Renal pelvis (tissue), 4 donors: ENCODE results near the gene F12. TPM values are rescaled to one million over a fixed set of nuclear protein-coding genes. Genes with fewer than 3 reads are reported as not detected.
"Not testable (repeated sequence)": the region's sequence is repeated elsewhere in the genome, so short reads cannot be mapped to it uniquely, and the experiment has no call there.

Source experiments
- DNase-seq: peaks from one replicate; pipeline ENCODE4 v3.0.0-alpha.2; 2013
- polyA plus RNA-seq, 3 donors: library from polyadenylated mRNA; unstranded; fragments of 120-200 nt; gene quantifications; one replicate each; pipeline ENCODE4 v1.2.1, GENCODE V29; 2013; ENCODE audit not compliant: insufficient read length in 3 of 3

F12 gene
- polyA plus RNA-seq, 3 donors: 9.1 to 22.1 (median 20.7) TPM

DNA sequence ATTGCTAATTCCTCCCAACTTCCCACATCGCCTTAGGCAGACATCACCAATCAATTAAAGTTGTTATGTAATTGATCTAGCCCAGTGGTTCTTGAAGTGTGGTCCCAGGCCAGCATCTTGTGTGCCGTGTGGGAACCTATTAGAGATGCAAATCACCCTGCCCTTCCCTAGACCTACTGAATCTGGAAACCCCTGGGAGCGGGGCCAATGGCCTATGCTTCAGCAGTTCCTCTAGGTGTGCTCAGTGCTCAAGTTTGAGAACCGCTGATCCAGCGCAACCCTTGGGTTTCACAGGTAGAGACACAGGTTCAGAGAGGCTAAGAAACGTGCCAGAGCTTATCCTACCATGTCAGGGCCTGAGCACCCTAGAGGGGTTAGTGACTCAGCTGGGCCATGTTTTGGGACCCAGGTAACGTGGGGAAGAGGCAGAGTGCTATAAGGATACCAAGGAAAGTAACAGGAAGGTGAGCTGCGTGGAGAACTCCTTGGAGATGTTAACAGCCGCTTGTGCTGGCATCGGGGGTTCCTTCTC is 20.8 kb downstream of the F12 start:
- no peak for DNase-seq

DNA sequence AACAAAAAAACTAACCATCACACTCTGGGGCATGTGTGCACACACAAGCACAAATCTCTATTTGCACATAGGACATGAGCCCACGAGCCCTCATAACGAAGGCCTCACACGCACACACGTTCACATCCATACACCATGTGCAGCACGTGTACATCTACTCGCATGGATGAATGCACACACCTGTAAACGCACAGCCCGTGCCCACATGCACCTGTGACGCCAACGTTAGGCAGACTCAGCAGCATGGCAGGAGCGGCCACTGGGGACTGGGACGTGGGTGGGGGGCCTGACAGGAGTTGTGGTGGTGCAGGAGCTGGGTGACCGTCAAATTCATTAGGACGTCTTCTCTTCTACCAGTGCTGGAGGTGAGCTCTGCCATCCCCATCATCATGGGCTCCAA is 22.0 kb downstream of the F12 start:
- DNase-seq: no peak

DNA sequence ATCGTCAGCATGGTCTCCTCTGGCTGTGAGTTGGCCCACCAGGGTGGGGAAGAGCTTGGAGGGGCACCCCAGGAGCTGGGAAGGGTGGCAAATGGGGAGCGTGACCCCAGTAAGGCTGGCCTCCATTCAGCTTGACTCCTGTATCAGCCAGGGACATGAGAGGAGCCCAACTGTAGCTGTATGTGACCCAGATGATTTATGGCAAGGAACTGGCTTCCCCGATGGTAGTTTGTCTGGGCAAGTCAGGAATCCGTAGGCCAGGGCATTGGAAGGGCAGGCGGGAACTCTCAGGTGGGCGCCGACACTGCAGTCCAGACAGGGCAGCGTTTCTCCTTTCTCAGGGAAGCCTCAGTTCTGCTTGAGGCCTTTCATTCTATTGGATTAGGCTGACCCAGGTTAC is 22.8 kb downstream of the F12 start:
- no peak for DNase-seq

GRCh38 chr5:177385720-177386119 is 23.6 kb downstream of the F12 start:
- no peak for DNase-seq

DNA sequence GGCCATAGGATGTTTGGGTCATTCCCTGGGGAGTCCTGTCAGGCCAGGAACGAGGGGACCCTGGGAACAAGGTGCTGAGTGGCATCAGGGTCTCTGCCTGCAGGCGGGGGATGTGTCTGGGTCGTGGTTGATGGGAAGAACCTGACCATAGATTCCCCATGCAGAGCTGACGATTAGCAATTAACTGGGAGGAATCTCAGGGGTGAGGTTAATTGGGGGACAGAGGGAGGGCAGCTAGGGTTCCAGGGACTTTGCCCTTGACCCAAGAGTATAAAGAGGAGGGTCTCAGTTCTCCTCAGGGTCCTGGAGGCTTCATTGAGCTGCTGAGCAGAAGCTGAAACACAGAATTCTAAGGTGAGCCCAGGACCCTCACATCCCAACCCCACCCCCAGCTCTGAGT is 25.2 kb downstream of the F12 start, which contains the start of gene SLC34A1:
TSS of gene SLC34A1 (plus strand) at position 301 of the 400 bp plus-strand sequence. CDS start 1,308 bp downstream, outside the sequence.
- DNase-seq: no peak

- DNase-seq: no peak
These were observed 26.2 kb downstream of the F12 start for GRCh38 chr5:177383181-177383580.

- DNase-seq: no peak
These were observed 26.8 kb downstream of the F12 start for GRCh38 chr5:177382423-177383029.

- no peak for DNase-seq
These were observed 28.6 kb downstream of the F12 start for GRCh38 chr5:177380805-177381126.

DNA sequence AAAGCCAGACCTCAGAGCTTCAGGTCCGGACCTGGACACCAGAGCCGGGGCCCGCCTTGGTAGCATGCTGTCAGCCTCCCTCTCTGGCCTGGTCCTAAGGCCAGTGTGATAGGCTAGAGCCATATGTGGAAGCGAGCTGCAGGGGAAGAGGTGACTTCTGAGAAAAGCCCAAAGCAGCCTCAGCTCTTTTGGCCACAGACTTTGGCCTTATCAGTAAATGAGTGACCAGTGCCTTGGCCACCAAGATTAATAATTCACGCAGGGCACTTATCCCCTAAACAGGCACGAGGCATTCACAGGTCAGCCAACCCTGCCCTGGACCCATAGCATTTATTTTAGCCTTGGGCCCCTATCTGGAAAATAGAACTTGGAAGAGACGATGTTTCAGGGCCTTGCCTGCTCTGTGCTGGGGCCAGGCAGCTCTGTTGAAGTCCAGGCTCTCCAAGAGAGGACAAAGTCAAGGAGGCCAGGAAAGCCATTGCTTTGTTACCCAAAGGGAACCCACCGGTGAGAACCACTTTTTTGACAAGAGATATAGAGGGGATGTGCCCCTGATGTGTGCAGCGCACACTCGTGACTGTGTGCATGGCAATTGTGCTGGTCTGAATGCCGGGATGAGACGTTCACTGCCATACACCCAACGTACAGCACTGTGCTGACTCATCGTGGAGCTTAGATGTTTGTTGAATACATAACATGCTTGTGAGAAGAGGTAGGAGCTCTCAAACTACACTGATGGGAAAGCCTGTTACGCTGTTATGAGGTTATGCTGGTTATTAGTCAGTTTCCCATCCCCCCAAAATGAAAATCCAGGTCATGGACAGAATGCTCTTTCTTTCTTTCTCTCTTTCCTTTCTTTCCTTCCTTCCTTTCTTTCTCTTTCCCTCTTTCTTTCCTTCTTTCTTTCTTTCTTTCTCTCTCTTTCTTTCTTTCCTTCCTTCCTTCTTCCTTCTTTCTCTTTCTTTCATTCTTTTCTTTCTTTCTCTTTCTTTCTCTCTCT is 30.2 kb downstream of the F12 start:
- DNase-seq: no peak

DNA sequence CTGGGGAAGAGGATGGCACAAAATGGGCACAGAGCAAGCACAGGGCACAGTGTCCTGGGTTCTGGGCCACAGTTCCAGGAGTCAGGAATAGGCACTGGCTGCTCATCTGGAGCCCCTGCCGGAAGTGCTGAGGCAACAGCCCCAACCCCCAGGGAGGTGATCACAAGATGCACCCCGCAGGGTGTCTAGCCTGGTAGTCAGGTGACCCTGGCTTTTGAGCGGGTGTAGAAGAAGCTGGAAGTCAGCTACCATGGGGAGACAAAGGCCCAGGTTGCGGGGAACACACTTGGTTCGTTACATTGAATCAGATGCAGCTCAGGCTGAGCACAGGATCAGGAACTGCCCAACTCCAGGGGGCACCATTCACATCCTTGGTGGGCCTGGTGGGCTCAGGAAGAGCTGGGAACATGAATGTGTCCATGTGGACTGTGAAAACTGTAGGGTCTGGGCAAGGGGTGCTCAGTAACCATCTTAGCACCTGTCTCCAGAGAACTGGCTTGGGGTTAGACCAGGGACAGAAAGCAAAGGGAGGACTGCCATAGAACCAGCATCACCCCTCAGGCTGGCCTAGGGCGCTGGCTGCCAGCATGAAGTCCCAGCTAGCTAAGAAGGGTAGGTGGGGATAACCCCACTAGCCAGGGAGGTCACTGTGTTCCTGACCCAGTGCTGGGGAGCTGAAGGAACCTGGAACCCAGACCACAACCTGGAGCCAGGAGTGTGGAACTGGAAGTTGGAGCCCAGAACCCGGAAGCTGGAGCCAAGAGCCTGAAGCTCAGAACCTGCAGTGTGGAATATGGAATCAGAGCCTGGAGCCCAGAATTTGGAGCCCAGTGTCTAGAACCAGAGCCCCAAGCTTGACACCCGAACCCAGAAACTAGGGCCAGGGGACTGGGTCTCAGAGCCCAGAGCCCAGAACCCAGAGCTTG is 31.2 kb downstream of the F12 start:
- DNase-seq: no peak

- no peak for DNase-seq
These were observed 33.3 kb downstream of the F12 start for GRCh38 chr5:177376107-177376506.

DNA sequence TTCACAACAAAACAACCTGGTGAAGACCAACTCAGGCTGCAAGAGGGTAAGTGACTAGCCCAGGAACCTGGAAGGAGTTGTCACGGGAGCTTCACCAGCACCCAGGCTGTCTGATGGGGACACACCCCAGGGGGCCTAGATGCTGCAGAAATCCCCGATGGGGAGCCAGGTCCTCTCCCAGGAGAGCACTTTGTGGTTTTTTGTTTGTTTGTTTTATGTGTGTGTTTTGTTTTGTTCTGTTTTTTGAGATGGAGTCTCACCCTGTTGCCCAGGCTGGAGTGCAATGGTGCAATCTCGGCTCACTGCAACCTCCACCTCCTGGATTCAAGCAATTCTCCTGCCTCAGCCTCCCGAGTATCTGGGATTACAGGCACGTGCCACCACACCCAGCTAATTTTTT is 33.8 kb downstream of the F12 start:
- not testable (repeated sequence) for DNase-seq

- DNase-seq: no peak
These were observed 35.2 kb downstream of the F12 start for GRCh38 chr5:177374211-177374610.

- DNase-seq: no peak
These were observed 35.6 kb downstream of the F12 start for GRCh38 chr5:177373806-177374205.

- DNase-seq: no peak
These were observed 36.5 kb downstream of the F12 start for GRCh38 chr5:177372910-177373309.

GRCh38 chr5:177372034-177372896 is 37.1 kb downstream of the F12 start:
- DNase-seq: no peak

DNA sequence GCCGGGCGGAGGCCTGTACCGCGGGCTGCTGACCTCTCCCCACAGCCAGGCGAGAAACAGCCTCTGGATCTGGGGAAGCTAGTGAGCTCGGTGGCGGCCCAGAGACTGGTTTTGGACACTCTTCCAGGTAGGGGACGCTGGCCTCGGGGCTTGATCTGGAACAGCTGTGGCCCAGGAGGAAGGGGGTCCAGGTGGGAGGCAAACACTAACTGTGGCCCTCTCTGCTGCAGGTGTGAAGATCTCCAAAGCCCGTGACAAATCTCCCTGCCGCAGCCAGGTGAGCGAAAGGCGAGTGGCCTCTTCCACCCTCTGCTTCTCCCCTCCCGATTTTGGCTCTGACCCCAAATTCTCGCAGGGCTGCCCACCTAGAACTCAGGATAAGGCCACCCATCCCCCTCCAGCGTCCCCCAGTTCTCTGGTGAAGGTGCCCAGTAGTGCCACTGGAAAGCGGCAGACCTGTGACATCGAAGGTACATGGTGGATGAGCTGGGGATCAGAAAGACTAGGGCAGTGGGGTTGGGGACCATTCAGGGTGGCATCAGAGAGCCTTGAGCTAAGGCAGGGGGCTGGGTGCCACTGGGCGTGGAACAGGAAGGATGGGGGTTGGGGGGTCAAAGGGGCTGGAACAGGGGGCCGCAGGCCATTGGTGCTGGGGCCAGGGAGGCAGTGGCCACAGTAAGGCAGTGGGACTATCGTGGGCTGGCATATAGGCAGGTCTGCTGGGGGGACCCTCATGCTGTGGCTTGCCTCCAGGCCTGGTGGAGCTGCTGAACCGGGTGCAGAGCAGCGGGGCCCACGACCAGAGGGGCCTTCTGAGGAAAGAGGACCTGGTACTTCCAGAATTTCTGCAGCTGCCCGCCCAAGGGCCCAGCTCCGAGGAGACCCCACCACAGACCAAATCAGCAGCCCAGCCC is 38.0 kb downstream of the F12 start:
- no peak for DNase-seq

DNA sequence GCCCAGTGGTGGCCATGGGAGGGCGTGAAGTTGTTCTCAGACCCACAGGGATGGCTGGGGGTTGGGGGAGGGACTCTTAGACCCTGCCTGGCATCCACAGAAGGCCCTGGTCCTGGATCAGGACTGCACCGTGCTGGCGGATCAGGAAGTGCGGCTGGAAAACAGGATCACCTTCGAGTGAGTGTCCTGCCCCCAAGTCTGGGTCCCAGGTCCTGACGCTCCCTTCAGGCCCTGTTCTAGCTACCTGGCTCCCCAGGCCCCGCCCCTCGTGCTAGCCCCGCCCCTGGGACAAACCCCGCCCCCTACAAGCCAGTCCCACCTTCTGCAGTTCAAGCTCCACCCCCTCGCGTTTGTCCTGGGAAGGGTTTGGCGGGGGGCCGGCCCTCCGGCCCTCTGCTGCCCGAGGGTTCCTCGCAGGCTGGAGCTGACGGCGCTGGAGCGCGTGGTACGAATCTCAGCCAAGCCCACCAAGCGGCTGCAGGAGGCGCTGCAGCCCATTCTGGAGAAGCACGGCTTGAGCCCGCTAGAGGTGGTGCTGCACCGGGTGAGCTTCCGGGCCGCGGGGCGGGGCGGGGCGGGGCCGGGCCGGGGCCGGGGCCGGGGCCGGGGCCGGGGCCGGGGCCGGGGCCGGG is 38.8 kb downstream of the F12 start:
- peak; percentile 83 for DNase-seq
